ENCODE measurements around the gene SLC16A12. TPM values are rescaled to one million over a fixed set of nuclear protein-coding genes. Genes with fewer than 3 reads are reported as not detected.
A peak's percentile ranks its signal among the peaks of the same experiment; 100 is the strongest.

The SLC16A12 gene
- total and polyA plus RNA-seq, 8 donors = 0.06 to 9.7 (median 0.81) TPM; not detected in 2

- 84 to 93% (median 90%) methylated on average over 1 of the region's 1 CpG for WGBS, 5 donors
- no peak overlapping the region for H3K27ac ChIP-seq
- TF ChIP-seq POLR2AphosphoS5 (IDR thresholded peaks at IDR 0.05) (no peak), EP300 (IDR thresholded peaks at IDR 0.05) (no peak), POLR2A (IDR thresholded peaks at IDR 0.05) (no peak), CTCF (IDR thresholded peaks at IDR 0.05) (no peak)
- intact Hi-C loops (cut with DNase I; ENCODE audit: low total_unique reads) = no loop called here
- no peaks in the 10 kb centered on the region for H3K9me3 ChIP-seq
- H3K36me3 ChIP-seq = no peaks in the 10 kb centered on the region
- peaks cover 0 to 6% (median 0%) of the 10 kb centered on the region in 4 donors for H3K4me1 ChIP-seq
- H3K4me3 ChIP-seq = no peak overlapping the region
- no peak for DNase-seq
- no peaks in the 10 kb centered on the region for H3K27me3 ChIP-seq
Measured at GRCh38 chr10:89556600-89556999, 21.2 kb upstream of the SLC16A12 start.

GRCh38 chr10:89555688-89556445 is 20.5 kb upstream of the SLC16A12 start:
- Histone ChIP-seq H3K27ac (no peak overlapping the region), H3K9me3 (no peaks in the 10 kb centered on the region), H3K4me1 (peaks cover 0 to 10% (median 0%) of the 10 kb centered on the region in 4 donors), H3K4me3 (no peak overlapping the region), H3K36me3 (no peaks in the 10 kb centered on the region), H3K27me3 (no peaks in the 10 kb centered on the region)
- intact Hi-C loops (cut with DNase I; ENCODE audit: low total_unique reads) = no loop called here
- no peak for TF ChIP-seq EP300 (IDR thresholded peaks at IDR 0.05)
- TF ChIP-seq POLR2A (IDR thresholded peaks at IDR 0.05) = no peak
- TF ChIP-seq CTCF (IDR thresholded peaks at IDR 0.05) = no peak
- TF ChIP-seq POLR2AphosphoS5 (IDR thresholded peaks at IDR 0.05) = no peak
- DNase-seq = no peak
- WGBS, 5 donors = 70 to 79% (median 75%) methylated on average over 7 of the region's 7 CpGs

GRCh38 chr10:89554433-89554832 is 19.0 kb upstream of the SLC16A12 start:
- no peaks in the 10 kb centered on the region for H3K36me3 ChIP-seq
- H3K4me3 ChIP-seq = no peak overlapping the region
- H3K9me3 ChIP-seq = no peaks in the 10 kb centered on the region
- 52 to 70% (median 63%) methylated on average over 1 of the region's 1 CpG for WGBS, 5 donors
- no peaks in the 10 kb centered on the region for H3K27me3 ChIP-seq
- peaks cover 0 to 24% (median 2%) of the 10 kb centered on the region in 4 donors for H3K4me1 ChIP-seq
- H3K27ac ChIP-seq = peak overlapping the region in 1 of 5 donors; percentile 42
- no peak for TF ChIP-seq POLR2A (IDR thresholded peaks at IDR 0.05)
- no peak for DNase-seq
- intact Hi-C loops (cut with DNase I; ENCODE audit: low total_unique reads) = no loop called here

GRCh38 chr10:89553064-89553734 is 17.8 kb upstream of the SLC16A12 start:
- no peaks in the 10 kb centered on the region for H3K9me3 ChIP-seq
- no peaks in the 10 kb centered on the region for H3K36me3 ChIP-seq
- intact Hi-C loops (cut with DNase I; ENCODE audit: low total_unique reads) = no loop called here
- H3K27ac ChIP-seq = peak overlapping the region in 4 of 5 donors; percentile 23 to 42 (median 40)
- peak in 1 of 2 donors; percentile 63 for DNase-seq
- no peaks in the 10 kb centered on the region for H3K27me3 ChIP-seq
- TF ChIP-seq POLR2A (IDR thresholded peaks at IDR 0.05) (no peak), EP300 (IDR thresholded peaks at IDR 0.05) (no peak), CTCF (IDR thresholded peaks at IDR 0.05) (no peak), POLR2AphosphoS5 (IDR thresholded peaks at IDR 0.05) (peak in 2 of 3 donors; percentile 10 to 72)
- H3K4me1 ChIP-seq = peaks cover 0 to 24% (median 5%) of the 10 kb centered on the region in 4 donors
- WGBS, 5 donors = 54 to 63% (median 55%) methylated on average over 5 of the region's 5 CpGs
- no peak overlapping the region for H3K4me3 ChIP-seq
